Ectodermal cell (in vitro differentiated cells): ENCODE results near the gene SMPD4.
"Not testable (repeated sequence)": the region's sequence is repeated elsewhere in the genome, so short reads cannot be mapped to it uniquely, and the experiment has no call there.

ENCODE experiments used
- H3K27ac ChIP-seq: 2 replicates; pipeline ENCODE4 v1.7.0; 2013; ENCODE audit warnings: mild to moderate bottlenecking, low read depth, low read length; ENCODE audit not compliant: insufficient read depth, poor library complexity, severe bottlenecking
- H3K27me3 ChIP-seq: 2 replicates; pipeline ENCODE4 v1.7.0; 2013; ENCODE audit warnings: mild to moderate bottlenecking, low read length; ENCODE audit not compliant: insufficient read depth, control insufficient read depth, poor library complexity, severe bottlenecking
- H3K36me3 ChIP-seq: one replicate; pipeline ENCODE4 v1.7.0; 2013; ENCODE audit warnings: low read length; ENCODE audit not compliant: control insufficient read depth, insufficient read depth
- H3K4me1 ChIP-seq: one replicate; pipeline ENCODE4 v1.7.0; 2013; ENCODE audit warnings: low read length; ENCODE audit not compliant: control insufficient read depth, insufficient read depth
- H3K4me3 ChIP-seq: 2 replicates; pipeline ENCODE4 v1.7.0; 2013; ENCODE audit warnings: low read depth, low read length, control low read depth; ENCODE audit not compliant: insufficient read depth
- H3K9me3 ChIP-seq: 2 replicates; pipeline ENCODE4 v1.7.0; 2013; ENCODE audit warnings: mild to moderate bottlenecking, low read length, moderate library complexity; ENCODE audit not compliant: control insufficient read depth
- WGBS, 2 experiments: methylation state at CpG; one replicate each; pipeline ENCODE4 v1.1.7; 2013; ENCODE audit warnings: missing lambda C conversion rate in 2 of 2; 5-methylcytosine and 5-hydroxymethylcytosine counted together

SMPD4 gene

GRCh38 chr2:130152136-130152815, 29.1 kb downstream of the SMPD4 start:
- H3K36me3 ChIP-seq: not testable (repeated sequence)

GRCh38 chr2:130151145-130151512, 30.3 kb downstream of the SMPD4 start:
- not testable (repeated sequence) for H3K9me3 ChIP-seq, H3K27me3 ChIP-seq
- 70 to 76% methylated on average over 5 of the region's 5 CpGs for WGBS, 2 experiments

More at GRCh38 chr2:130152136-130152815, 29.1 kb downstream of the SMPD4 start:
- H3K27me3 ChIP-seq, H3K4me1 ChIP-seq, H3K27ac ChIP-seq, H3K4me3 ChIP-seq, H3K9me3 ChIP-seq: not testable (repeated sequence)
- 97% methylated on average over 27 of the region's 27 CpGs for WGBS, 2 experiments

GRCh38 chr2:130150181-130151144, 30.9 kb downstream of the SMPD4 start:
- no peaks in the 10 kb centered on the region for H3K4me1 ChIP-seq
- no peak overlapping the region for H3K4me3 ChIP-seq
- H3K27ac ChIP-seq: no peak overlapping the region
- H3K36me3 ChIP-seq: peaks cover 4% of the 10 kb centered on the region
- 93 to 94% methylated on average over 23 of the region's 23 CpGs for WGBS, 2 experiments
- no peaks in the 10 kb centered on the region for H3K9me3 ChIP-seq
- H3K27me3 ChIP-seq: no peaks in the 10 kb centered on the region

More at GRCh38 chr2:130151145-130151512, 30.3 kb downstream of the SMPD4 start:
- H3K36me3 ChIP-seq, H3K4me1 ChIP-seq, H3K4me3 ChIP-seq, H3K27ac ChIP-seq: not testable (repeated sequence)

- H3K4me1 ChIP-seq, H3K9me3 ChIP-seq, H3K4me3 ChIP-seq, H3K27ac ChIP-seq, H3K36me3 ChIP-seq, H3K27me3 ChIP-seq: not testable (repeated sequence)
- WGBS, 2 experiments: 90 to 91% methylated on average over 4 of the region's 6 CpGs
Measured at GRCh38 chr2:130148515-130148914, 32.9 kb downstream of the SMPD4 start.

GRCh38 chr2:130145006-130145414, 36.4 kb downstream of the SMPD4 start, which contains the start of gene CCDC74B:
TSS of gene CCDC74B (minus strand) at chr2:130145112. CDS start at chr2:130144996, 116 bp downstream.
- not testable (repeated sequence) for H3K36me3 ChIP-seq, H3K4me1 ChIP-seq, H3K9me3 ChIP-seq, H3K27ac ChIP-seq, H3K27me3 ChIP-seq
- H3K4me3 ChIP-seq: peak within 1 kb of the TSS; percentile 36
- 2 to 3% methylated on average over 27 of the region's 30 CpGs for WGBS, 2 experiments

GRCh38 chr2:130143266-130144039, 37.9 kb downstream of the SMPD4 start:
- H3K9me3 ChIP-seq, H3K27me3 ChIP-seq, H3K27ac ChIP-seq, H3K36me3 ChIP-seq, H3K4me1 ChIP-seq, H3K4me3 ChIP-seq: not testable (repeated sequence)
- 52 to 56% methylated on average over 17 of the region's 28 CpGs for WGBS, 2 experiments

GRCh38 chr2:130142396-130143265, 38.8 kb downstream of the SMPD4 start:
- H3K4me1 ChIP-seq, H3K27ac ChIP-seq, H3K27me3 ChIP-seq, H3K9me3 ChIP-seq, H3K36me3 ChIP-seq, H3K4me3 ChIP-seq: not testable (repeated sequence)
- WGBS, 2 experiments: 92 to 93% methylated on average over 13 of the region's 13 CpGs

GRCh38 chr2:130141645-130142370, 39.6 kb downstream of the SMPD4 start:
- H3K27ac ChIP-seq, H3K36me3 ChIP-seq, H3K9me3 ChIP-seq, H3K4me1 ChIP-seq, H3K4me3 ChIP-seq, H3K27me3 ChIP-seq: not testable (repeated sequence)
- 92 to 93% methylated on average over 14 to 15 of the region's 22 CpGs for WGBS, 2 experiments

GRCh38 chr2:130141002-130141401, 40.4 kb downstream of the SMPD4 start:
- not testable (repeated sequence) for H3K27ac ChIP-seq, H3K27me3 ChIP-seq, H3K4me1 ChIP-seq, H3K4me3 ChIP-seq, H3K9me3 ChIP-seq, H3K36me3 ChIP-seq
- 100% methylated on average over 2 of the region's 6 CpGs for WGBS, 2 experiments
